Upper lobe of left lung (tissue), 6 donors: ENCODE measurements around the gene ZNF879. TPM values are rescaled to one million over a fixed set of nuclear protein-coding genes. Genes with fewer than 3 reads are reported as not detected.

Source experiments
- ATAC-seq, 2 donors: fragments of 200-7000 bp; cut with Tn5 transposase; one replicate each; pipeline ENCODE4 v1.9.1; 2022; ENCODE audit warnings: mild to moderate bottlenecking in 2 of 2, moderate library complexity in 2 of 2; ENCODE audit not compliant: low FRiP score in 2 of 2
- DNase-seq, 2 donors: peaks; one replicate each; pipeline ENCODE4 v3.0.0-alpha.2; 2019 to 2020
- H3K27ac ChIP-seq, 4 donors: fragments of 200-600 bp; sonication (generic); one replicate each; pipeline ENCODE4 v1.5.1; 2016 to 2019
- H3K27me3 ChIP-seq, 4 donors: fragments of 200-600 bp; sonication (generic); one replicate each; pipeline ENCODE4 v1.5.1; 2017 to 2019
- H3K36me3 ChIP-seq, 4 donors: fragments of 200-600 bp; sonication (generic); one replicate each; pipeline ENCODE4 v1.5.1; 2016 to 2019
- H3K4me1 ChIP-seq, 4 donors: fragments of 200-600 bp; sonication (generic); one replicate each; pipeline ENCODE4 v1.5.1; 2018 to 2019
- H3K4me3 ChIP-seq, 4 donors: fragments of 200-600 bp; sonication (generic); one replicate each; pipeline ENCODE4 v1.5.1; 2017 to 2019; ENCODE audit warnings: mild to moderate bottlenecking in 2 of 4, moderate library complexity in 1 of 4
- H3K9me3 ChIP-seq, 4 donors: fragments of 200-600 bp; sonication (generic); one replicate each; pipeline ENCODE4 v1.5.1; 2018 to 2019
- EP300 ChIP-seq, 4 donors: sonication (generic); formaldehyde crosslinking; IDR thresholded peaks; one replicate each; pipeline ENCODE4 v1.5.1; 2017; ENCODE audit warnings: antibody characterized with exemption in 4 of 4, control low read depth in 2 of 4
- POLR2A ChIP-seq, 4 donors: fragments of 450-650 bp; IDR thresholded peaks; one replicate each; pipeline ENCODE4 v1.5.1; 2016 to 2017; ENCODE audit warnings: antibody characterized with exemption in 4 of 4, mild to moderate bottlenecking in 2 of 4
- POLR2AphosphoS5 ChIP-seq, 2 donors: sonication (generic); formaldehyde crosslinking; IDR thresholded peaks; one replicate each; pipeline ENCODE4 v1.5.1; 2017; ENCODE audit warnings: antibody characterized with exemption in 2 of 2
- WGBS, 2 donors: methylation state at CpG; one replicate each; pipeline ENCODE4 v1.1.5; 2017 to 2018; 5-methylcytosine and 5-hydroxymethylcytosine counted together
- total RNA-seq, 6 donors: library from RNA; depleted of rRNA in 4 of 6; stranded (reverse); fragments of >200 nt in 4 of 6; gene quantifications; one replicate each; pipeline versions ENCODE4 v1.1.0 to v1.2.1, GENCODE V29; 2016 to 2021
- TF ChIP-seq, protein P1 (sequence below), 6 experiments: fragments of 450-650 bp in 4 of 6; fragments of 200-600 bp in 2 of 6; sonication (generic) in 2 of 6; IDR thresholded peaks; one replicate each; pipeline ENCODE4 v1.5.1; 2016 to 2019; ENCODE audit warnings: antibody characterized with exemption in 6 of 6
- donor health status: DM: no; HTN: no; CAD: no; lungs with moderate emphysema.
- donor health status: DM: no; HTN: yes; CAD: no; lungs with severe emphysema.

The ZNF879 gene
- total RNA-seq, 6 donors from 2014 or later: 2.4 to 5.3 (median 4.0) TPM

DNA sequence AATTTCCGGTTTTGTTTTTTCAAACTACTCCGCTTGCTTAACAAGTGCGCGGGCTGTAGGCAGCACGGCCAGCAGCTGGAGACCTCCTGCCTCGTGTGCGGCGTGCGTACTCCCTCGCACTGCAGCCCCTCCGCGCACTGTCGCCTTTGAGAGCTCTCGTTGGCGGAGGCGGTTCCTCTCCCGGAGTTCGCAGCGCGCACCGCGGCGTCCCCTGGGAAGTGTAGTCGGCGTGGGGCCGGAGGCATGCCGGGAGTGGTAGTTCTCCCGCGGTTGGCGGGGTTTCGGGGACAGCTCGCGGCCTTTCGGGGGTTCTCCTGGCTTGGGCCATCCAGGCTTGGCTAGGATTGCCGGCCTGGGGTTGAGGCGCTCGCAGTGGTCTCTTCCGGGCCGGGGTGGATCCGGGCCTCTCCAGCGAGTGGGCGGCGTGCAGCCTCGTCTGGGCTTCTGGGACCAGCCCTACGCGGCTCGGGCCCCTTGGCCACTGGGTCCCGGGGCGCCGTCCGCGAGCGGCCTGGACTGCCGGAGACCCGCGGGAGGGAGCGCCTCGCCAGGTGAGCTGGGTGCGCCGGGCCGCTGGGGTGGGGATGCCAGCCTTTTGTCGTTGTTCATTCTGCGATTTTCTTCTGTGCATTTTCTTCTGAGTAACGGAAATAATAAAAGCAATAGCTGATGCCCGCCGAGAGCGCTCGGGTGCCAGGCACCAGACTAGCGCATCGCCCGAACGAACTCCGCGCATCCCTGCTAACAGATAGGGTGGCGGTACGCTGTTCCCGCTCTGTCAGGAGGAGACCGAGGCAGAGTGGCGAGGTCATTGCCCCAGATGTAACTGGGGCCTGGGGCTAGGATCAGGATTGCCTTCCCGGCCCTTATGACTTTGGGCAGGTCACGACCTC is 36.8 kb downstream of the ZNF879 start, which contains the start of gene ZNF354C:
ZNF354C (plus strand) TSS at position 258 of the 893 bp plus-strand sequence. CDS start 1,696 bp downstream, outside the sequence.
- 5 to 8% methylated on average over 11 to 41 of the region's 81 CpGs for WGBS, 2 donors
- ATAC-seq: peak; percentile 93 to 99

DNA sequence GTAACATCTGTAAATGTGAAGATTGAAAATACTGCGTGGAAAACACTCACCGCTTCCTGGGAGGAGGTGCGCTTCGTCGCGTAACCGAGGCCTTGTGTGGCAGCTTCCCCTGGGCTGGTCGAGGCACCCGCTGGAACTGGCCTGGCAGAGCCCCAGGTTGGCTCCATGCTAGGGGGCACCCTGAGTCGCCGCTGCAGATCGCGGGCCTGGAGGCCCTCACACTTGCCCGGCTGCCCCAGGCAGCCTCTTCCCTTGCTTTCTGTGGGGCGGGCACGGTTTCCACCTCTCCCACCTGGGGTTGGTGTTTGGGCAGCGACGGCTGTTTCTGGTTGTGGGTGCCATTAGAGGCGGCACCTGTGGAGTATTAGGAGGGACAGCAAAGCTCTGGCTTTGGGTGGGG is 37.4 kb downstream of the ZNF879 start:
- peaks cover 9 to 20% (median 13%) of the 10 kb centered on the region in 4 donors for H3K4me1 ChIP-seq
- no peaks in the 10 kb centered on the region for H3K27me3 ChIP-seq
- 83 to 86% methylated on average over 14 to 19 of the region's 19 CpGs for WGBS, 2 donors
- TF ChIP-seq, protein P1, sequence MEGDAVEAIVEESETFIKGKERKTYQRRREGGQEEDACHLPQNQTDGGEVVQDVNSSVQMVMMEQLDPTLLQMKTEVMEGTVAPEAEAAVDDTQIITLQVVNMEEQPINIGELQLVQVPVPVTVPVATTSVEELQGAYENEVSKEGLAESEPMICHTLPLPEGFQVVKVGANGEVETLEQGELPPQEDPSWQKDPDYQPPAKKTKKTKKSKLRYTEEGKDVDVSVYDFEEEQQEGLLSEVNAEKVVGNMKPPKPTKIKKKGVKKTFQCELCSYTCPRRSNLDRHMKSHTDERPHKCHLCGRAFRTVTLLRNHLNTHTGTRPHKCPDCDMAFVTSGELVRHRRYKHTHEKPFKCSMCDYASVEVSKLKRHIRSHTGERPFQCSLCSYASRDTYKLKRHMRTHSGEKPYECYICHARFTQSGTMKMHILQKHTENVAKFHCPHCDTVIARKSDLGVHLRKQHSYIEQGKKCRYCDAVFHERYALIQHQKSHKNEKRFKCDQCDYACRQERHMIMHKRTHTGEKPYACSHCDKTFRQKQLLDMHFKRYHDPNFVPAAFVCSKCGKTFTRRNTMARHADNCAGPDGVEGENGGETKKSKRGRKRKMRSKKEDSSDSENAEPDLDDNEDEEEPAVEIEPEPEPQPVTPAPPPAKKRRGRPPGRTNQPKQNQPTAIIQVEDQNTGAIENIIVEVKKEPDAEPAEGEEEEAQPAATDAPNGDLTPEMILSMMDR (IDR thresholded peaks at IDR 0.05): no peak
- no peak for TF ChIP-seq POLR2A (IDR thresholded peaks at IDR 0.05)
- TF ChIP-seq POLR2AphosphoS5 (IDR thresholded peaks at IDR 0.05): no peak
- peak overlapping the region; percentile 68 to 84 (median 76) for H3K4me3 ChIP-seq
- peak overlapping the region in 3 of 4 donors; percentile 67 to 87 (median 76) for H3K27ac ChIP-seq
- peaks cover 0 to 30% (median 15%) of the 10 kb centered on the region in 4 donors for H3K36me3 ChIP-seq
- DNase-seq (peak in 1 of 2 donors; percentile 69), ATAC-seq (peak in 1 of 2 donors; percentile 3)
- peaks cover 6 to 12% (median 9%) of the 10 kb centered on the region in 4 donors for H3K9me3 ChIP-seq

More for the DNA sequence above, 36.8 kb downstream of the ZNF879 start, which contains the start of gene ZNF354C:
- peaks cover 0 to 24% (median 9%) of the 10 kb centered on the region in 4 donors for H3K36me3 ChIP-seq
- H3K27me3 ChIP-seq: no peaks in the 10 kb centered on the region
- peak; percentile 22 to 85 for TF ChIP-seq POLR2AphosphoS5 (IDR thresholded peaks at IDR 0.05)
- TF ChIP-seq EP300 (IDR thresholded peaks at IDR 0.05): no peak
- TF ChIP-seq POLR2A (IDR thresholded peaks at IDR 0.05): peak in 1 of 4 donors; percentile 68
- peak within 1 kb of the TSS; percentile 68 to 84 (median 76) for H3K4me3 ChIP-seq
- peak; percentile 88 to 97 for DNase-seq
- peaks cover 9 to 20% (median 13%) of the 10 kb centered on the region in 4 donors for H3K4me1 ChIP-seq
- H3K27ac ChIP-seq: peak within 1 kb of the TSS; percentile 64 to 87 (median 72)
- H3K9me3 ChIP-seq: peaks cover 2 to 8% (median 4%) of the 10 kb centered on the region in 4 donors

DNA sequence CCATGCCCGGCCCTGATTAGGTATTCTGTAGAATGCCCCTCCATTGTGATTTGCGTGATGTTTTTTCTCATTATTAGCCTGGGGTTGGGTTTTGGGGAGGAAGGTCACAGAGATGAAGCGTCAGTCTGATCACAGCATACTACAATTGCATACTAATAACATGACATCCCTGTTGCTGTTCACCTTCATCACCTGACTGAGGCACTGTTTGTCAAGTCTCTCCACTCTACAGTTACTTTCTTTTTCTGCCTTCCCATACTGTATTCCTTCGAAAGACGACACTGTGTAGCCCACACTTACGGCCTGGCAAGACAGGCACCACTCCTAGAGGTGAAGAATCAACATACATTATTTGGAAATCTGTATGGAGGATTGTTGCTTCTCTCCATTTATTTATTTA is 42.1 kb downstream of the ZNF879 start:
- no peak for ATAC-seq
- TF ChIP-seq POLR2A (IDR thresholded peaks at IDR 0.05) (no peak), POLR2AphosphoS5 (IDR thresholded peaks at IDR 0.05) (no peak), EP300 (IDR thresholded peaks at IDR 0.05) (no peak)
- no peak for DNase-seq
- WGBS, 2 donors: 96 to 97% methylated on average over 6 of the region's 6 CpGs
- H3K36me3 ChIP-seq: peaks cover 3 to 56% (median 30%) of the 10 kb centered on the region in 4 donors
- no peaks in the 10 kb centered on the region for H3K27me3 ChIP-seq
- peaks cover 8 to 12% (median 10%) of the 10 kb centered on the region in 4 donors for H3K4me1 ChIP-seq
- H3K27ac ChIP-seq: no peak overlapping the region
- H3K4me3 ChIP-seq: no peak overlapping the region
- H3K9me3 ChIP-seq: peaks cover 25 to 56% (median 52%) of the 10 kb centered on the region in 4 donors

DNA sequence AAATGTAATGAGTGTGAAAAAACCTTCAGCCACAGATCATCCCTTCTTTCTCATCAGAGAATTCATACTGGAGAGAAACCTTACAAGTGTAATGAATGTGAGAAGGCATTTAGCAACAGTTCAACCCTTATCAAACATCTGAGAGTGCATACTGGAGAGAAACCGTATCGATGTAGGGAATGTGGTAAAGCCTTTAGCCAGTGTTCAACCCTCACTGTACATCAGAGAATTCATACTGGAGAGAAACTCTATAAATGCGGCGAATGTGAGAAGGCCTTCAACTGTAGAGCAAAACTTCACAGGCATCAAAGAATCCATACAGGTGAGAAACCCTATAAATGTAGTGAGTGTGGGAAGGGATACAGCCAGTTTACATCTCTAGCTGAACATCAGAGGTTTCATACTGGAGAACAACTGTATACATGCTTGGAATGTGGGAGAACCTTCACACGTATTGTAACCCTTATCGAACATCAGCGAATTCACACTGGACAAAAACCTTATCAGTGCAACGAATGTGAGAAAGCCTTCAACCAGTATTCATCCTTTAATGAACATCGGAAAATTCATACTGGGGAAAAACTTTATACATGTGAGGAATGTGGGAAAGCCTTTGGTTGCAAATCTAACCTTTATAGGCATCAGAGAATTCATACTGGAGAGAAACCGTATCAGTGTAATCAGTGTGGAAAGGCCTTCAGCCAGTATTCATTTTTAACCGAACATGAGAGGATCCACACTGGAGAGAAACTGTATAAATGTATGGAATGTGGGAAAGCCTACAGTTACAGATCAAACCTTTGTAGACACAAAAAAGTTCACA is 55.8 kb downstream of the ZNF879 start:
- Histone ChIP-seq H3K27me3 (no peaks in the 10 kb centered on the region), H3K9me3 (peaks cover 98 to 100% (median 100%) of the 10 kb centered on the region in 4 donors), H3K4me1 (no peaks in the 10 kb centered on the region), H3K36me3 (peaks cover 17 to 60% (median 41%) of the 10 kb centered on the region in 4 donors), H3K4me3 (no peak overlapping the region), H3K27ac (no peak overlapping the region)
- 95 to 98% methylated on average over 11 of the region's 11 CpGs for WGBS, 2 donors
- no peak for TF ChIP-seq POLR2AphosphoS5 (IDR thresholded peaks at IDR 0.05)
- TF ChIP-seq, protein P1 (IDR thresholded peaks at IDR 0.05): no peak
- TF ChIP-seq POLR2A (IDR thresholded peaks at IDR 0.05): no peak
- TF ChIP-seq EP300 (IDR thresholded peaks at IDR 0.05): no peak
- no peak for ATAC-seq
- DNase-seq: no peak

DNA sequence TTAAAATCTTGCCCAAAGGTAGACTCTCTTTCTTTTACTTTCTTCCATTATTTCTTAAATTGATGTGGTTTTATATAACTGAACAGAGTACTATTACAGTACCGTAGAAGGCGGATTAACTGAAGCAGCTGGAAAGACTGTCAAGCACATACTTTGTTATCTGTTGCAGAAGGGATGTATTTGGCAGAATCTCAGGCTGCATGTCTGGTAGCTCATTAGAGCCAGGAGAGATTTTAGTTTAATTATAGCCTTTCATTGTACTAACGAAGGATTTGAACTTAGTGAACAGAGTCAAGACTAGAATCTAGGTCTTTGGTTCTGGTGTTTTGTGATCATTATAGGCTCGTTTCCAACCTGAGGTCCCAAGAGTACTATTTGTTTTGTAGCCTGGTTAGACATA is 57.1 kb downstream of the ZNF879 start:
- no peak overlapping the region for H3K27ac ChIP-seq
- DNase-seq (no peak), ATAC-seq (no peak)
- H3K36me3 ChIP-seq: peaks cover 17 to 50% (median 40%) of the 10 kb centered on the region in 4 donors
- 96% methylated on average over 4 of the region's 4 CpGs for WGBS, 2 donors
- H3K27me3 ChIP-seq: no peaks in the 10 kb centered on the region
- TF ChIP-seq EP300 (IDR thresholded peaks at IDR 0.05) (no peak), POLR2A (IDR thresholded peaks at IDR 0.05) (no peak), POLR2AphosphoS5 (IDR thresholded peaks at IDR 0.05) (no peak)
- TF ChIP-seq, protein P1 (IDR thresholded peaks at IDR 0.05): no peak
- no peak overlapping the region for H3K4me3 ChIP-seq
- H3K4me1 ChIP-seq: no peaks in the 10 kb centered on the region
- H3K9me3 ChIP-seq: peaks cover 96 to 100% (median 98%) of the 10 kb centered on the region in 4 donors
